ENCODE measurements around the gene GMDS. TPM values are rescaled to one million over a fixed set of nuclear protein-coding genes. Genes with fewer than 3 reads are reported as not detected.

The GMDS gene
- total and polyA plus RNA-seq, 2 donors (not counting 1 experiment from before 2014, with no cell fraction given), result 11.5 to 16.4 TPM

DNA sequence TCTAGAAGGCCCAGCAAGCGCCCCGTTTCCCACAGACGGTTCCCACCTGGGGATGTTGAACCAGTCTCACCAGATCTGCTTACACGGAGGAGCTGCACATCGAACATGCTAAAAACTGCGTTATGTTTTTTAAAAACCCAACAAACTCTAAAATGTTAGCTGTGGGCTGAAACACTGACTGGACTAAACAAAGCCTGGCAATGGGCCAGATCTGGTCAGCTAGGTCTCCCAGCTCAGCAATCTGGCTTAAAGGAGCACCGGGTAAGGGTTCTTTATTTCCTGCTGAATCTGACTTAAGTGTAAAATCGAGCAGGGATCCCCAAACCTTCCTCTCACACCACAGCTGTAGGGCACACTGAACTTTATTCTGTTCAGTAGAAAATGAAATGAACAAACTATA, 478.8 kb downstream of the GMDS start:
- Histone ChIP-seq H3K9me3 (ENCODE audit: control extremely low read depth in 1 of 3, control insufficient read depth in 2 of 3, insufficient read depth in 1 of 3, low read length in 2 of 3) (no peaks in the 10 kb centered on the region), H3K36me3 (replicated peaks in 1 of 2; ENCODE audit: control extremely low read depth in 1 of 2, control insufficient read depth in 1 of 2, extremely low read depth in 1 of 2, insufficient read depth in 2 of 2, low read length in 1 of 2) (no peaks in the 10 kb centered on the region), H3K27me3 (replicated peaks in 1 of 4; ENCODE audit: control extremely low read depth in 1 of 4, control insufficient read depth in 3 of 4, insufficient read depth in 4 of 4, low read length in 3 of 4) (no peaks in the 10 kb centered on the region), H4K20me1 (ENCODE audit: control insufficient read depth, insufficient read depth, low read length, poor library complexity, severe bottlenecking) (no peaks in the 10 kb centered on the region), H3K9ac (ENCODE audit: low read length) (no peak overlapping the region), H3K27ac (ENCODE audit: low read length in 2 of 2) (no peak overlapping the region), H2AFZ (ENCODE audit: insufficient read depth, low read depth, low read length, poor library complexity, severe bottlenecking) (no peak overlapping the region), H3K4me2 (replicated peaks; ENCODE audit: low read depth, low read length, poor library complexity, severe bottlenecking) (no peak overlapping the region), H3K79me2 (ENCODE audit: control insufficient read depth, insufficient read depth, low read length) (no peaks in the 10 kb centered on the region), H3K4me1 (ENCODE audit: control insufficient read depth in 2 of 2, insufficient read depth in 2 of 2, low read length in 2 of 2) (no peaks in the 10 kb centered on the region), H3K4me3 (ENCODE audit: control extremely low read depth in 1 of 5, extremely low read depth in 1 of 5, insufficient read depth in 1 of 5, low read depth in 2 of 5, low read length in 4 of 5) (no peak overlapping the region)
- Mint-ChIP-seq H3K27me3 (no peaks in the 10 kb centered on the region), H3K4me1 (no peaks in the 10 kb centered on the region), H3K4me3 (no peak overlapping the region), H3K9me3 (ENCODE audit: insufficient read depth) (no peaks in the 10 kb centered on the region), H3K27ac (no peak overlapping the region)
- intact Hi-C loops (cut with micrococcal nuclease), result no loop called here
- ChIA-PET CTCF (interaction anchor here (1.0 kb wide), 1 partner anchor 171 kb away, joined by 3 read pairs; no protein-coding TSS in a partner anchor), POLR2A (no interaction called here)
- DNase-seq (no peak), ATAC-seq (ENCODE audit: low read depth) (no peak)
- TF ChIP-seq EZH2 (IDR thresholded peaks at IDR 0.05; ENCODE audit: borderline replicate concordance, insufficient read depth, low read depth, low read length, poor library complexity, severe bottlenecking), result no peak
- TF ChIP-seq, protein P1, sequence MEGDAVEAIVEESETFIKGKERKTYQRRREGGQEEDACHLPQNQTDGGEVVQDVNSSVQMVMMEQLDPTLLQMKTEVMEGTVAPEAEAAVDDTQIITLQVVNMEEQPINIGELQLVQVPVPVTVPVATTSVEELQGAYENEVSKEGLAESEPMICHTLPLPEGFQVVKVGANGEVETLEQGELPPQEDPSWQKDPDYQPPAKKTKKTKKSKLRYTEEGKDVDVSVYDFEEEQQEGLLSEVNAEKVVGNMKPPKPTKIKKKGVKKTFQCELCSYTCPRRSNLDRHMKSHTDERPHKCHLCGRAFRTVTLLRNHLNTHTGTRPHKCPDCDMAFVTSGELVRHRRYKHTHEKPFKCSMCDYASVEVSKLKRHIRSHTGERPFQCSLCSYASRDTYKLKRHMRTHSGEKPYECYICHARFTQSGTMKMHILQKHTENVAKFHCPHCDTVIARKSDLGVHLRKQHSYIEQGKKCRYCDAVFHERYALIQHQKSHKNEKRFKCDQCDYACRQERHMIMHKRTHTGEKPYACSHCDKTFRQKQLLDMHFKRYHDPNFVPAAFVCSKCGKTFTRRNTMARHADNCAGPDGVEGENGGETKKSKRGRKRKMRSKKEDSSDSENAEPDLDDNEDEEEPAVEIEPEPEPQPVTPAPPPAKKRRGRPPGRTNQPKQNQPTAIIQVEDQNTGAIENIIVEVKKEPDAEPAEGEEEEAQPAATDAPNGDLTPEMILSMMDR (IDR thresholded peaks at IDR 0.05), result no peak
- WGBS (ENCODE audit: insufficient coverage), result 89% methylated on average over 6 of the region's 8 CpGs

DNA sequence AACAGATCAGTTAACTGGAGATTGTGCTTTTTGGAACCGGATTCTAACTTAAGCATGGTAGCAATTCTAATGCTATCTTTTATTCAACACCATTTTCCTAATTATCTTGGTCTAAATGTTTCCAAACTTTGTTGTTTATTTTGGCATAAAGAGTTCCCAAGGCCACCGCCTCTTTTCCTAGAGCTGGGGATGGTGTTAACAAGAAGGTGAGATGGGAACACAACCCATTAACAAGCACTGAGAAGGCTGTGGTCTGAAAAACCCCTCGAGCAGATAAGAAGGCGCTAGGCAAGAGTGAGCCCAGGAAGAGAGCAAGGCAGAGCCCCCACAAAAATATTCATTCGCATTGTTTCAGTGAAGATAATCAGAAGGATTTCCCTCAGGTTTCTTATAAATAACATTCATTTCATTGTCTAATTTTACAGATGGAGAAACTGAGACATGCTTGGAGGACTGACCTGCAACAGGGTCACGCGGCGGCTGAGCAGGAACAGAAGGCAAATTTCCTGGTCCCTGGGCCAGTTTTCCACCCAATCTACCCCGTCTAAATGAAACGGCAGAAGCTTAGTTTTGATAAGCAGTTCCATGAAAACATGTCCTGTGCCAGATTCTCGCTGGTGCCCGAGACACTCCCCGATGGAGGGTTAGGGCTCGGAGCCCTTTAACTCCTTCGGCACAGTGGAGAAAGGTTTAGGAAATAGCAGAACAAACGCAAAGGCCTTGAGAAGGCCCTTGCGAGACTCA, 480.1 kb downstream of the GMDS start:
- DNase-seq, result no peak
- ChIA-PET POLR2A (no interaction called here), CTCF (no interaction called here)
- Histone ChIP-seq H3K27me3 (replicated peaks in 1 of 4; ENCODE audit: control extremely low read depth in 1 of 4, control insufficient read depth in 3 of 4, insufficient read depth in 4 of 4, low read length in 3 of 4) (no peaks in the 10 kb centered on the region), H3K9ac (ENCODE audit: low read length) (no peak overlapping the region), H2AFZ (ENCODE audit: insufficient read depth, low read depth, low read length, poor library complexity, severe bottlenecking) (no peak overlapping the region), H3K27ac (ENCODE audit: low read length in 2 of 2) (no peak overlapping the region), H4K20me1 (ENCODE audit: control insufficient read depth, insufficient read depth, low read length, poor library complexity, severe bottlenecking) (no peaks in the 10 kb centered on the region), H3K9me3 (ENCODE audit: control extremely low read depth in 1 of 3, control insufficient read depth in 2 of 3, insufficient read depth in 1 of 3, low read length in 2 of 3) (no peaks in the 10 kb centered on the region), H3K4me2 (replicated peaks; ENCODE audit: low read depth, low read length, poor library complexity, severe bottlenecking) (no peak overlapping the region), H3K79me2 (ENCODE audit: control insufficient read depth, insufficient read depth, low read length) (no peaks in the 10 kb centered on the region), H3K4me1 (ENCODE audit: control insufficient read depth in 2 of 2, insufficient read depth in 2 of 2, low read length in 2 of 2) (no peaks in the 10 kb centered on the region), H3K36me3 (replicated peaks in 1 of 2; ENCODE audit: control extremely low read depth in 1 of 2, control insufficient read depth in 1 of 2, extremely low read depth in 1 of 2, insufficient read depth in 2 of 2, low read length in 1 of 2) (no peaks in the 10 kb centered on the region), H3K4me3 (ENCODE audit: control extremely low read depth in 1 of 5, extremely low read depth in 1 of 5, insufficient read depth in 1 of 5, low read depth in 2 of 5, low read length in 4 of 5) (no peak overlapping the region)
- Mint-ChIP-seq H3K9me3 (ENCODE audit: insufficient read depth) (no peaks in the 10 kb centered on the region), H3K27me3 (no peaks in the 10 kb centered on the region), H3K27ac (no peak overlapping the region), H3K4me1 (no peaks in the 10 kb centered on the region), H3K4me3 (no peak overlapping the region)
- ATAC-seq (ENCODE audit: low read depth), result no peak
- no peak for TF ChIP-seq EZH2 (IDR thresholded peaks at IDR 0.05; ENCODE audit: borderline replicate concordance, insufficient read depth, low read depth, low read length, poor library complexity, severe bottlenecking)
- TF ChIP-seq, protein P1 (IDR thresholded peaks at IDR 0.05), result no peak
- intact Hi-C loops (cut with micrococcal nuclease), result no loop called here
- 99% methylated on average over 12 of the region's 17 CpGs for WGBS (ENCODE audit: insufficient coverage)
